H1 (cell line): ENCODE measurements around the gene MFAP1. TPM values are rescaled to one million over a fixed set of nuclear protein-coding genes. Genes with fewer than 3 reads are reported as not detected.

Experiments used
- CTCF ChIA-PET: fragments of 300-600 bp; sonication (Branson Sonifier 250); formaldehyde crosslinking; loops from one replicate; lab custom pipeline; 2021; ENCODE audit not compliant: partially characterized antibody; lab: Charles Lee
- POLR2A ChIA-PET: fragments of 300-600 bp; sonication (Branson Sonifier 250); formaldehyde crosslinking; loops from one replicate; lab custom pipeline; 2021; ENCODE audit warnings: inconsistent platforms; ENCODE audit not compliant: partially characterized antibody; lab: Charles Lee
- DNase-seq, 2 experiments: peaks; one replicate each; pipeline versions ENCODE4 v3.0.0 to v3.0.0-alpha.2; 2010 to 2022; ENCODE audit warnings: low spot score in 2 of 2, low read depth in 1 of 2, mixed read lengths in 1 of 2
- FAIRE-seq: peaks from 2 replicates; lab custom pipeline; 2011; peaks lifted over from hg19 to GRCh38; lab: Jason Lieb, UNC
- H2AFZ ChIP-seq: 2 replicates; pipeline ENCODE4 v1.8.1; 2012; ENCODE audit warnings: low read length, inconsistent platforms
- H2AK5ac ChIP-seq: 2 replicates; pipeline ENCODE4 v1.6.1; 2013; ENCODE audit warnings: low read depth, low read length
- H2BK120ac ChIP-seq: replicated peaks from 2 replicates; pipeline ENCODE3; 2013; ENCODE audit warnings: low read depth, low read length, inconsistent platforms
- H2BK12ac ChIP-seq: 2 replicates; pipeline ENCODE4 v1.6.1; 2013; ENCODE audit warnings: low read depth, low read length
- H2BK15ac ChIP-seq: 2 replicates; pipeline ENCODE4 v1.6.1; 2013; ENCODE audit warnings: low read length
- H2BK20ac ChIP-seq: 2 replicates; pipeline ENCODE4 v1.6.1; 2013; ENCODE audit warnings: low read length
- H2BK5ac ChIP-seq: 2 replicates; pipeline ENCODE4 v1.6.1; 2013; ENCODE audit warnings: low read depth, low read length
- H3K14ac ChIP-seq: 2 replicates; pipeline ENCODE4 v1.6.1; 2013; ENCODE audit warnings: inconsistent platforms; ENCODE audit not compliant: insufficient read length
- H3K18ac ChIP-seq: 2 replicates; pipeline ENCODE4 v1.6.1; 2013; ENCODE audit warnings: low read length; ENCODE audit errors: extremely low read depth
- H3K23ac ChIP-seq: 2 replicates; pipeline ENCODE4 v1.6.1; 2013; ENCODE audit warnings: inconsistent platforms; ENCODE audit not compliant: insufficient read length
- H3K23me2 ChIP-seq: 2 replicates; pipeline ENCODE4 v1.6.1; 2013; ENCODE audit warnings: low read depth, low read length
- H3K27ac ChIP-seq: 2 replicates; pipeline ENCODE4 v1.6.1; 2011; ENCODE audit warnings: low read depth, low read length, inconsistent platforms
- H3K27me3 ChIP-seq, 4 experiments: replicated peaks in 1 of 4; 1 replicate in 1 of 4; 2 replicates in 3 of 4; pipeline versions ENCODE4 v1.6.1 to v1.8.1; 2011 to 2013; ENCODE audit warnings: low read length in 3 of 4, mild to moderate bottlenecking in 3 of 4, inconsistent platforms in 2 of 4, mixed read lengths in 2 of 4, moderate library complexity in 1 of 4; ENCODE audit not compliant: control insufficient read depth in 3 of 4, insufficient read depth in 3 of 4; ENCODE audit errors: extremely low read depth in 1 of 4
- H3K36me3 ChIP-seq, 4 experiments: 2 replicates each; pipeline versions ENCODE4 v1.6.1 to v1.8.1; 2011 to 2013; ENCODE audit warnings: mild to moderate bottlenecking in 4 of 4, low read length in 3 of 4, moderate library complexity in 2 of 4, control low read depth in 1 of 4, inconsistent platforms in 1 of 4; ENCODE audit not compliant: insufficient read depth in 4 of 4, control insufficient read depth in 2 of 4
- H3K4ac ChIP-seq: replicated peaks from 2 replicates; pipeline ENCODE3; 2013; ENCODE audit warnings: low read length, low read depth, mixed read lengths, inconsistent platforms; ENCODE audit not compliant: insufficient read length
- H3K4me1 ChIP-seq, 4 experiments: replicated peaks in 1 of 4; 1 replicate in 1 of 4; 2 replicates in 3 of 4; pipeline versions ENCODE4 v1.6.1 to v1.8.1; 2011 to 2013; ENCODE audit warnings: low read length in 3 of 4, inconsistent platforms in 2 of 4, mixed read lengths in 1 of 4; ENCODE audit not compliant: insufficient read depth in 4 of 4, control insufficient read depth in 3 of 4
- H3K4me2 ChIP-seq, 2 experiments: 2 replicates each; pipeline versions ENCODE4 v1.6.1 to v1.8.1; 2011 to 2013; ENCODE audit warnings: low read depth in 2 of 2, low read length in 2 of 2, control low read depth in 1 of 2, inconsistent platforms in 1 of 2, mild to moderate bottlenecking in 1 of 2; ENCODE audit not compliant: insufficient read depth in 1 of 2
- H3K4me3 ChIP-seq, 4 experiments: fragments of 200-600, 300-600 bp in 1 of 4; sonication (generic), shearing (Covaris generic), sonication (Bioruptor Twin) in 1 of 4; 2 replicates each; pipeline versions ENCODE4 v1.5.1 to v1.8.1; 2011 to 2016; ENCODE audit warnings: low read length in 4 of 4, low read depth in 3 of 4, control low read depth in 2 of 4, inconsistent platforms in 2 of 4, mild to moderate bottlenecking in 2 of 4, mixed read lengths in 1 of 4, moderate library complexity in 1 of 4; ENCODE audit not compliant: insufficient read depth in 2 of 4; ENCODE audit errors: extremely low read depth in 1 of 4
- H3K56ac ChIP-seq: replicated peaks from 2 replicates; pipeline ENCODE3; 2013; ENCODE audit warnings: low read depth, mild to moderate bottlenecking, mixed read lengths, low read length, inconsistent platforms; ENCODE audit not compliant: insufficient read length
- H3K79me1 ChIP-seq: 2 replicates; pipeline ENCODE4 v1.6.1; 2013; ENCODE audit warnings: low read depth, low read length, control low read depth
- H3K79me2 ChIP-seq, 2 experiments: 2 replicates each; pipeline versions ENCODE4 v1.6.1 to v1.8.1; 2012 to 2013; ENCODE audit warnings: low read length in 2 of 2, mild to moderate bottlenecking in 2 of 2, inconsistent platforms in 1 of 2; ENCODE audit not compliant: insufficient read depth in 2 of 2, control insufficient read depth in 1 of 2
- H3K9ac ChIP-seq, 4 experiments: replicated peaks in 1 of 4; 1 replicate in 1 of 4; 2 replicates in 3 of 4; pipeline versions ENCODE4 v1.6.1 to v1.8.1; 2011 to 2013; ENCODE audit warnings: low read depth in 3 of 4, low read length in 3 of 4, control low read depth in 2 of 4, mild to moderate bottlenecking in 2 of 4, moderate library complexity in 2 of 4, inconsistent platforms in 1 of 4; ENCODE audit errors: extremely low read depth in 1 of 4
- H3K9me3 ChIP-seq, 2 experiments: 2 replicates each; pipeline versions ENCODE4 v1.6.1 to v1.8.1; 2012 to 2013; ENCODE audit warnings: mild to moderate bottlenecking in 2 of 2, moderate library complexity in 2 of 2, control low read depth in 1 of 2, inconsistent platforms in 1 of 2, low read depth in 1 of 2, low read length in 1 of 2, mixed read lengths in 1 of 2; ENCODE audit not compliant: insufficient read depth in 2 of 2
- H4K20me1 ChIP-seq, 2 experiments: replicated peaks in 1 of 2; 2 replicates each; pipeline versions ENCODE3 to v1.8.1; 2011 to 2013; ENCODE audit warnings: inconsistent platforms in 2 of 2, low read length in 2 of 2, mild to moderate bottlenecking in 1 of 2; ENCODE audit not compliant: insufficient read depth in 2 of 2, control insufficient read depth in 1 of 2
- H4K5ac ChIP-seq: 2 replicates; pipeline ENCODE4 v1.6.1; 2013; ENCODE audit warnings: low read length, low read depth, mixed read lengths, inconsistent platforms; ENCODE audit not compliant: insufficient read length
- H4K8ac ChIP-seq: 2 replicates; pipeline ENCODE4 v1.8.0; 2013; ENCODE audit warnings: mild to moderate bottlenecking, moderate library complexity, low read length, inconsistent platforms; ENCODE audit not compliant: insufficient read depth; ENCODE audit errors: extremely low read depth
- H4K91ac ChIP-seq: replicated peaks from 2 replicates; pipeline ENCODE3; 2013; ENCODE audit warnings: low read length, mixed read lengths, inconsistent platforms; ENCODE audit not compliant: insufficient read length
- ASH2L ChIP-seq: fragments of 200-600, 300-600 bp; sonication (generic); IDR thresholded peaks from one replicate; pipeline ENCODE4 v1.7.1; 2017; ENCODE audit warnings: low read length
- EZH2 ChIP-seq: fragments of 200-600 bp; sonication (generic); IDR thresholded peaks from 2 replicates; pipeline ENCODE4 v1.7.1; 2012; ENCODE audit warnings: low read depth, mild to moderate bottlenecking, moderate library complexity, low read length, inconsistent platforms; ENCODE audit not compliant: severe bottlenecking
- GTF2F1 ChIP-seq: IDR thresholded peaks from 2 replicates; pipeline ENCODE4 v1.6.1; 2012; ENCODE audit warnings: low read depth, low read length, improper control_type of control experiment, borderline replicate concordance
- KDM4A ChIP-seq: IDR thresholded peaks from one replicate; pipeline ENCODE4 v1.7.1; 2012; ENCODE audit warnings: low read depth, mild to moderate bottlenecking, moderate library complexity, low read length, inconsistent platforms; ENCODE audit not compliant: severe bottlenecking
- PHF8 ChIP-seq: fragments of 200-600 bp; sonication (generic); conservative IDR thresholded peaks from 2 replicates; pipeline ENCODE4 v1.7.1; 2012; ENCODE audit warnings: low read depth, mild to moderate bottlenecking, inconsistent platforms, low read length, moderate library complexity
- POLR2AphosphoS5 ChIP-seq: IDR thresholded peaks from 2 replicates; pipeline ENCODE4 v1.6.1; 2011; ENCODE audit warnings: low read depth, low read length
- SAP30 ChIP-seq: fragments of 300-600 bp; sonication (generic); IDR thresholded peaks from 2 replicates; pipeline ENCODE4 v1.7.1; 2012; ENCODE audit warnings: low read length, moderate library complexity, mild to moderate bottlenecking, inconsistent platforms; ENCODE audit not compliant: insufficient read depth, insufficient replicate concordance
- SIN3A ChIP-seq, 2 experiments: IDR thresholded peaks in 1 of 2; conservative IDR thresholded peaks in 1 of 2; 2 replicates each; pipeline ENCODE4 v1.6.1; 2011 to 2012; ENCODE audit warnings: low read length in 2 of 2, improper control_type of control experiment in 1 of 2, low read depth in 1 of 2, mild to moderate bottlenecking in 1 of 2
- TAF1 ChIP-seq: IDR thresholded peaks from 2 replicates; pipeline ENCODE4 v1.6.1; 2011; ENCODE audit warnings: mild to moderate bottlenecking, low read depth, low read length
- TBP ChIP-seq: IDR thresholded peaks from 2 replicates; pipeline ENCODE4 v1.6.1; 2011; ENCODE audit warnings: low read depth, low read length, improper control_type of control experiment
- TCF12 ChIP-seq: IDR thresholded peaks from 2 replicates; pipeline ENCODE4 v1.6.1; 2011; ENCODE audit warnings: low read depth, mild to moderate bottlenecking, low read length
- WGBS, 2 experiments: shearing (Covaris generic) in 1 of 2; methylation state at CpG; one replicate each; pipeline versions ENCODE4 v1.1.6 to v1.1.7; 2013 to 2015; ENCODE audit warnings: low lambda C conversion rate in 2 of 2, mixed read lengths in 2 of 2, inconsistent platforms in 1 of 2, low coverage in 1 of 2, missing lambda C conversion rate in 1 of 2; ENCODE audit not compliant: insufficient replicate concordance in 2 of 2, insufficient coverage in 1 of 2, insufficient read length in 1 of 2; ENCODE audit errors: extremely low coverage in 1 of 2, missing lambda C conversion rate in 1 of 2; 5-methylcytosine and 5-hydroxymethylcytosine counted together
- polyA plus RNA-seq, 7 experiments: library from polyadenylated mRNA; depleted of rRNA in 3 of 7; stranded (reverse) in 5 of 7; unstranded in 2 of 7; fragments of >200 nt in 5 of 7; fragments of 200-250 nt in 2 of 7; gene quantifications; 1 replicate in 5 of 7; 2 replicates in 1 of 7; 4 replicates in 1 of 7; pipeline versions ENCODE4 v1.2.1 to v1.2.3, GENCODE V29; 2011 to 2013; ENCODE audit warnings: missing spikeins in 2 of 7, mixed read lengths in 2 of 7
- total RNA-seq: library from RNA; stranded (reverse); fragmentation: NEBNext Ultra II Directional; extraction: Animal tissue kit (Norgen Biotek cat#: 25700); gene quantifications from 2 replicates; pipeline ENCODE4 v1.2.1, GENCODE V29; 2021

Gene MFAP1
- total and polyA plus RNA-seq, 2 of the 8 experiments (the other 6 are each of a cell fraction or from before 2014, with no cell fraction given), result 23.6 to 36.7 TPM

DNA sequence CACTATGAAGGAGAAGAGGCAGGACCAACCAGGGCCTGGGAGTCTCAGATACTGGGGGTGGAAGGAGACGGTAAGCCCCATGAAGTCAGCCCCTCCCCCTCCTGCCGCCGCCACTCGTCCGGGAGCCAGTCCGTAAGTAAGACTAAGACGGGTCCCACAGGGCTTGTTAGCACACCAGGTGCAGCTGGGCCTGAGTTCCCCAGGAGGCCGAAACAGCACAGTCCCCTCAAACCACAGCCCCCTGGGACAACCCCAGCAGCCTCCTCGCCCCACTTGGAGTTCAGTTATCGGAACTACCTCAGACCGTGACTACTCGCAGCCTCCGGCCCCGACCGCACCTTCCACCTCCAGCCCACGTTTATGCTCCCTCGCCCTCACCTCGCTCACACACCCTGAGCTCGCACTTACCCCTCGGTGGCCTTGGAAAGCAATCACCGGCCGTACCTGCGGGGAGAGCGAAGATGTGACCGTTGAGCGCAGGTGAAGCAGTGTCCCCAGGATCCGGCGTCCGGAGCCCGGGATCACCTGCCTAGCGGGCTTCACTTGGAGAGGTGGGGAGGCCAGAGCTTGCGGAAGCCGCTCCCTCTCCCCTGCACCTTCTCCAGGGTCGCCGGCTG lies 48.3 kb downstream of the MFAP1 start:
- Histone ChIP-seq H3K23me2 (peaks cover 12% of the 10 kb centered on the region), H2BK15ac (no peak overlapping the region), H2BK5ac (0 out of 2 replicates have a peak overlapping the region, but pooled peaks have one; percentile 60), H3K4ac (no peak overlapping the region), H3K27ac (no peak overlapping the region), H3K18ac (peak overlapping the region; percentile 90; the same call in 1 of the 2 replicates), H3K4me2 (peak overlapping the region; percentile 83 to 98), H3K9me3 (no peaks in the 10 kb centered on the region), H2BK20ac (no peak overlapping the region), H4K8ac (peak overlapping the region; percentile 91), H2AFZ (peak overlapping the region; percentile 77; the same call in 1 of the 2 replicates), H3K79me2 (no peaks in the 10 kb centered on the region), H3K36me3 (peaks cover 16 to 29% (median 21%) of the 10 kb centered on the region in 4 experiments), H3K4me1 (peaks cover 0 to 12% (median 5%) of the 10 kb centered on the region in 4 experiments; a peak in 5 of 7 replicates), H3K14ac (no peak overlapping the region), H3K79me1 (no peaks in the 10 kb centered on the region), H3K27me3 (peaks cover 0 to 2% (median 0%) of the 10 kb centered on the region in 4 experiments; a peak in 2 of 7 replicates), H2BK120ac (no peak overlapping the region), H2BK12ac (peak overlapping the region; percentile 50; the same call in 1 of the 2 replicates), H4K20me1 (peaks cover 0 to 3% of the 10 kb centered on the region in 2 experiments), H3K4me3 (peak overlapping the region; percentile 51 to 78 (median 71)), H4K91ac (peak overlapping the region; percentile 70), H2AK5ac (no peak overlapping the region), H3K9ac (peak overlapping the region in 3 of 4 experiments; percentile 10 to 45 (median 40); a peak in 5 of 7 replicates), H3K56ac (peak overlapping the region; percentile 67), H3K23ac (no peak overlapping the region), H4K5ac (peak overlapping the region; percentile 30)
- 4% methylated on average over 31 of the region's 35 CpGs; no CpG with 5 or more reads in 1 of the 2 experiments for WGBS, 2 experiments
- POLR2A ChIA-PET, result interaction anchor here (0.7 to 4.8 kb wide), 8 partner anchors 10 to 105 kb away, joined by 3 to 54 read pairs (median 6); partner anchors contain the start of genes HYPK, MFAP1, SERF2 and SERINC4
- CTCF ChIA-PET, result interaction anchor here (0.8 to 4.8 kb wide), 11 partner anchors 8 to 267 kb away, joined by 3 to 50 read pairs (median 4); partner anchors contain the start of genes HYPK, SERF2 and SERINC4
- DNase-seq (peak in 1 of 2 experiments; percentile 84), FAIRE-seq (no peak)
- TF ChIP-seq SIN3A (conservative IDR thresholded peaks at IDR 0.05 in 1 of 2, IDR thresholded peaks at IDR 0.05 in 1 of 2; ENCODE audit: low read depth in 1 of 2, low read length in 2 of 2) (0 out of 4 replicates have a peak, but pooled peaks have one; percentile 0 to 11), TAF1 (peak; percentile 7; the same call in 1 of the 2 replicates), GTF2F1 (no peak), SAP30 (peak; percentile 45), TBP (peak; percentile 22; the same call in 1 of the 2 replicates), TCF12 (peak; percentile 50; the same call in 1 of the 2 replicates), KDM4A (peak; percentile 79), POLR2AphosphoS5 (peak; percentile 29; the same call in 1 of the 2 replicates), ASH2L (peak; percentile 82), PHF8 (0 out of 2 replicates have a peak, but pooled peaks have one; percentile 19), EZH2 (peak; percentile 30)
